SJCRH30 (cell line): ENCODE measurements around the gene HEATR1. TPM values are rescaled to one million over a fixed set of nuclear protein-coding genes. Genes with fewer than 3 reads are reported as not detected.

Source experiments
- DNase-seq, 2 experiments: peaks; one replicate each; pipeline ENCODE4 v3.0.0-alpha.2; 2015 to 2020
- H3K27ac ChIP-seq: fragments of 250-450 bp; sonication (Bioruptor Pico); 2 replicates; pipeline ENCODE4 v1.5.1; 2020; ENCODE audit warnings: mild to moderate bottlenecking, moderate library complexity
- H3K27me3 ChIP-seq: fragments of 250-450 bp; sonication (Bioruptor Pico); 2 replicates; pipeline ENCODE4 v1.5.1; 2020; ENCODE audit warnings: mild to moderate bottlenecking, moderate library complexity
- H3K36me3 ChIP-seq: fragments of 250-450 bp; sonication (Bioruptor Pico); 2 replicates; pipeline ENCODE4 v1.5.1; 2020; ENCODE audit warnings: mild to moderate bottlenecking, moderate library complexity
- H3K4me1 ChIP-seq: fragments of 250-450 bp; sonication (Bioruptor Pico); 2 replicates; pipeline ENCODE4 v1.5.1; 2020; ENCODE audit warnings: mild to moderate bottlenecking, moderate library complexity
- H3K4me3 ChIP-seq: fragments of 250-450 bp; sonication (Bioruptor Pico); 2 replicates; pipeline ENCODE4 v1.5.1; 2020; ENCODE audit warnings: mild to moderate bottlenecking, moderate library complexity
- H3K9me3 ChIP-seq: fragments of 250-450 bp; sonication (Bioruptor Pico); replicated peaks from 2 replicates; pipeline ENCODE4 v1.5.1; 2020; ENCODE audit warnings: mild to moderate bottlenecking, moderate library complexity
- total RNA-seq: library from RNA; depleted of rRNA; stranded (reverse); fragments of >200 nt; shearing (Covaris generic); gene quantifications from 2 replicates; pipeline ENCODE4 v1.2.3, GENCODE V29; 2014; rRNA removed

The HEATR1 gene, protein sequence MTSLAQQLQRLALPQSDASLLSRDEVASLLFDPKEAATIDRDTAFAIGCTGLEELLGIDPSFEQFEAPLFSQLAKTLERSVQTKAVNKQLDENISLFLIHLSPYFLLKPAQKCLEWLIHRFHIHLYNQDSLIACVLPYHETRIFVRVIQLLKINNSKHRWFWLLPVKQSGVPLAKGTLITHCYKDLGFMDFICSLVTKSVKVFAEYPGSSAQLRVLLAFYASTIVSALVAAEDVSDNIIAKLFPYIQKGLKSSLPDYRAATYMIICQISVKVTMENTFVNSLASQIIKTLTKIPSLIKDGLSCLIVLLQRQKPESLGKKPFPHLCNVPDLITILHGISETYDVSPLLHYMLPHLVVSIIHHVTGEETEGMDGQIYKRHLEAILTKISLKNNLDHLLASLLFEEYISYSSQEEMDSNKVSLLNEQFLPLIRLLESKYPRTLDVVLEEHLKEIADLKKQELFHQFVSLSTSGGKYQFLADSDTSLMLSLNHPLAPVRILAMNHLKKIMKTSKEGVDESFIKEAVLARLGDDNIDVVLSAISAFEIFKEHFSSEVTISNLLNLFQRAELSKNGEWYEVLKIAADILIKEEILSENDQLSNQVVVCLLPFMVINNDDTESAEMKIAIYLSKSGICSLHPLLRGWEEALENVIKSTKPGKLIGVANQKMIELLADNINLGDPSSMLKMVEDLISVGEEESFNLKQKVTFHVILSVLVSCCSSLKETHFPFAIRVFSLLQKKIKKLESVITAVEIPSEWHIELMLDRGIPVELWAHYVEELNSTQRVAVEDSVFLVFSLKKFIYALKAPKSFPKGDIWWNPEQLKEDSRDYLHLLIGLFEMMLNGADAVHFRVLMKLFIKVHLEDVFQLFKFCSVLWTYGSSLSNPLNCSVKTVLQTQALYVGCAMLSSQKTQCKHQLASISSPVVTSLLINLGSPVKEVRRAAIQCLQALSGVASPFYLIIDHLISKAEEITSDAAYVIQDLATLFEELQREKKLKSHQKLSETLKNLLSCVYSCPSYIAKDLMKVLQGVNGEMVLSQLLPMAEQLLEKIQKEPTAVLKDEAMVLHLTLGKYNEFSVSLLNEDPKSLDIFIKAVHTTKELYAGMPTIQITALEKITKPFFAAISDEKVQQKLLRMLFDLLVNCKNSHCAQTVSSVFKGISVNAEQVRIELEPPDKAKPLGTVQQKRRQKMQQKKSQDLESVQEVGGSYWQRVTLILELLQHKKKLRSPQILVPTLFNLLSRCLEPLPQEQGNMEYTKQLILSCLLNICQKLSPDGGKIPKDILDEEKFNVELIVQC (N-terminal part only)
- total RNA-seq = 53.4 and 55.1 TPM in 2 replicates

DNA sequence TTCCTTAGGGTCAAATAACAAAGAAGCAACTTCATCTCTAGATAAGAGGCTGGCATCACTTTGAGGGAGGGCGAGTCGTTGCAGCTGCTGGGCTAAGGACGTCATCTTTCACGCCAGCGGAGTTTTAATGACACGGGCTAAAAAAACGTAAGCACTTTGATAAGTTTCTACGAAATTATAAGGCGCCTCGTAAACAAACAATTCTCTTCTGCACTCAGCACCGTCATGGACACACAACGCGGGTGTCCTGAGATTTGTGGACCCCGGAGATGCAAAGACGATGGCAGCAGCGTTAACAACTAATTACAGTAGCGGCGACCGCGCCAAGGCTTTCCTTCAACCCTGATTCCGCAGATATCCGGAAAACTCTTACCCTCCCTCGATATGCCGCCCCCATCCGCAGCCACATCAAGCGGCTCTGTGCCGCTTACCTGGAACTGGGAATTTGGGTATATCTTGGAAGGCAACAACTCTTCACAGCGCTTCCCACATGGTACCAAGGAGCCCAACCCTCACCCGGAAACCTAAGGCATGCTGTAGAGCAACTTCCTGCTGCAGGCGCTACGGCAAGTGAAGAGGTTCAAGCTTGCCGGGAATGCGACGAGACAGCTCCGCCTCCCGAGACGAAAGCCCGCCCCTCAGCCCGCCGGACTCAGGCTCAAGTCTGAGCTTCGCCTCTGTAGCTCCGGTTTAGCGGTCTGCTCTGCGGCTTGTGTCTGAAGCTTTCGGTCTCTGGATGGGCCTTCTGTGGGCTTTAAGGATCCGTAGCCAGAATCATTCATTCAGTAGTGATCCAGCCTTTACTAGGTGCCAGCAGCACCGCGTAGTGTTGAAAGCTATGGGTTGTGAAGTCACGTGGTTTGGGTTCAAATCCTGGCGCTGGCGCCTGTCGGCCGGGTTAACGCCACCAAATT, at the start of gene HEATR1:
TSS of gene HEATR1 (minus strand) at position 526 of the 914 bp plus-strand sequence. CDS start at position 105, 421 bp downstream.
- H3K36me3 ChIP-seq = peaks cover 19% of the 10 kb centered on the region
- no peaks in the 10 kb centered on the region for H3K9me3 ChIP-seq
- peak; percentile 94 to 95 for DNase-seq
- peak within 1 kb of the TSS; percentile 73 for H3K27ac ChIP-seq
- no peaks in the 10 kb centered on the region; the same call in 1 of the 2 replicates for H3K27me3 ChIP-seq
- peaks cover 3% of the 10 kb centered on the region; the same call in 1 of the 2 replicates for H3K4me1 ChIP-seq
- H3K4me3 ChIP-seq = peak within 1 kb of the TSS; percentile 90

DNA sequence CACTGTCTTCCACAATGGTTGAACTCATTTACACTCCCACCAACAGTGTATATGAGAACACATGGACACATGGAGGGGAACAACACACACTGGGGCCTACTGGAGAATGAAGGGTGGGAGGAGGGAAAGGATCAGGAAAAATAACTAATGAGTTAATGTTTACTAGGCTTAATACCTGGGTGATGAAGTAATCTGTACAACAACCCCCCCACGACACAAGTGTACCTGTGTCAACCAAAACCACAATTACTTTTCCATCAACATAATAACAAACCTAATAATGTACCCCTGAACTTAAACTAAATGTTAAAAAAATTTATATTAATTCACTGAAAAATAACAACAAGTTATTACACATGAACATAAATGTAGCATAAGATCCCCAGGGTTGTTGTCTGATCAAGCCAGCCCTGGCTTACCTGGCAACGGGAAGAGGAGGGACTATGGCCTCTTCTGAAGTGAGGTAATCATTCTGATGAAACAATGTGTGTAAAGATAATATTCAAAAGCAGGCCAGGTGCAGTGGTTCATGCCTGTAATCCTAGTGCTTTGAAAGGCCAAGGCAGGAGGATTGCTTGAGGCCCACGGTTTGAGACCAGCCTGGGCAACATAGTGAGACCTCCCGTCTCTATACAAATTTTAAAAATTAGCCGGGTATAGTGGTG, 40.8 kb upstream of the HEATR1 start:
- Histone ChIP-seq H3K27ac (no peak overlapping the region), H3K27me3 (no peaks in the 10 kb centered on the region), H3K4me1 (no peaks in the 10 kb centered on the region), H3K4me3 (no peak overlapping the region), H3K36me3 (no peaks in the 10 kb centered on the region), H3K9me3 (no peaks in the 10 kb centered on the region)
- DNase-seq = no peak

DNA sequence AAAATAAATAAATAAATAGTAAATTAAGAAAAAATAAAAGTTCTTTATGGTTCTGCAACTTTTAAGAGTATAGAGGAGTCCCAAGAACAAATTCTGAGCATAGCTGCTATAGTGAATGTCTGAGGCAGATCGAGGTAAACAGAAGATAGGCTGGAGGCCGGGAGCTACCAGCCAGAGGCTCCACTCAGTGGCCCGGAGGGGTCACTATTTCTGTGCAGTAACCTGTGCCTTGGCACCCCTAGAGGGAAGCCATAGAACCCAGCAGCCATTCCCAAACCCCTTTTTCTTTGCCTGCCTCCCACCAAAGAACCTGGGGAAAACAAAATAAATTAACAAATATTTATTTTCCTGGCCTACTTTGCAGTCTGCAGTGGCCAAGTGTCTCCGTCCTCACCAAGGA, 38.4 kb upstream of the HEATR1 start:
- DNase-seq = no peak
- H3K9me3 ChIP-seq = no peaks in the 10 kb centered on the region
- H3K4me1 ChIP-seq = no peaks in the 10 kb centered on the region
- H3K27me3 ChIP-seq = no peaks in the 10 kb centered on the region
- no peak overlapping the region for H3K4me3 ChIP-seq
- H3K36me3 ChIP-seq = no peaks in the 10 kb centered on the region
- no peak overlapping the region for H3K27ac ChIP-seq

DNA sequence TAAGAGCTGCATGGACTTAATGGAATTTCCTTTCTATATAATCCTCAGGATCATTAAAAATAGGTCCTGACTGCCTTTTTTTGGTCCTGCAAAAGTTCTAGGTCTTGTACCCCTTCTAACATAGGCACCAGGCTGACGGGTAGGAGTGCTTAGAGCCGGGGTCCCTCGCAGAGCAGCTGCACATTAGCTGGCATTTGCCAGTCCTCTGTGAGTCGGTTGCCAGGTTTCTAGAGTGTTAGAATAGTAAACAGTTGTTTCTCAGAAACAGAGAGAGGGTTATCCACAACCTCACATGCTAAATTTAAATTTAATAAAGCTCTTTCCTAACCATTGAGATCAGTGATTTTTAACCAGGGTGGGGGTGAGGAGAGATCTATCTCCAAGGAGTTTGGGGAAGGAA, 35.4 kb upstream of the HEATR1 start:
- Histone ChIP-seq H3K27me3 (no peaks in the 10 kb centered on the region), H3K4me1 (no peaks in the 10 kb centered on the region), H3K27ac (no peak overlapping the region), H3K36me3 (no peaks in the 10 kb centered on the region), H3K4me3 (no peak overlapping the region), H3K9me3 (no peaks in the 10 kb centered on the region)
- no peak for DNase-seq

DNA sequence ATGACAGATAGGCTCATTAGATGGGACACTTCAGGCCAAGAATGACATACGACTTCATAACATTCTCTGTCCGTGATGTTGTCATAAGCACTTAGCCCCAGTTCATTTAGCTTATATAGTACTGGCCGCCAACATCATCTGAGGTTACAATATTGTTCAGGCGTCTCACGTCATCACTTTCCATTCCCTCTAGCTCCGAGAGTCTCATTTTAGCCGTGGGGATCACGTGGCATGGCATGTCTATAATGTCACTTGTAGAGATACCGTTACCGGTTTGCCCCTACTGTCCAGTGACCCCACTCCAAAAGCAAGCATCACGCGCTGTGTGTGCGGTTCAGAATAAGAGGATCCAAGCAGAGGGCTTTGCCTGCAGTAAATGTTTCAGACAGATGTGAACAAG, 34.6 kb upstream of the HEATR1 start:
- Histone ChIP-seq H3K27me3 (no peaks in the 10 kb centered on the region), H3K9me3 (no peaks in the 10 kb centered on the region), H3K27ac (no peak overlapping the region), H3K36me3 (no peaks in the 10 kb centered on the region), H3K4me3 (no peak overlapping the region), H3K4me1 (no peaks in the 10 kb centered on the region)
- DNase-seq = no peak

DNA sequence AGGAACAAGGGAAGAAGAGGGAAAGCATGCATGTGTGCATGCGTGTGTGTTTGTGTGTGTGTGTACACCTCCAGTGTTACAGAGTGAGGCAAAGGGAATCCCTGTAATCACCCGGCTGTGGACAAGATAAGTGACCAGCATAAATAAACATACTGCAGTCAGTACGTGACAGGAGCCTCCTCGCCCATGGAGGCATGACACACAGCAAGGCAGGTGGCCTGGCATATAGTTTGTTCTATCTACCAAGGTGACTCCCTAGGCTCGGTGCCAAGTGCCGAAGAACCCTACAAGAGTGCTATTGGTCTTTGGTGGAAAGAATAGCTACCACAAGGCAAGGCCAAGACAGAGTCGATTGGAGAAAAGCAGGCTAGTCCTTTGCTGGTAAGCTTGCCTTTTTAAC, 31.7 kb upstream of the HEATR1 start:
- no peak overlapping the region for H3K4me3 ChIP-seq
- no peaks in the 10 kb centered on the region for H3K4me1 ChIP-seq
- H3K27ac ChIP-seq = no peak overlapping the region

DNA sequence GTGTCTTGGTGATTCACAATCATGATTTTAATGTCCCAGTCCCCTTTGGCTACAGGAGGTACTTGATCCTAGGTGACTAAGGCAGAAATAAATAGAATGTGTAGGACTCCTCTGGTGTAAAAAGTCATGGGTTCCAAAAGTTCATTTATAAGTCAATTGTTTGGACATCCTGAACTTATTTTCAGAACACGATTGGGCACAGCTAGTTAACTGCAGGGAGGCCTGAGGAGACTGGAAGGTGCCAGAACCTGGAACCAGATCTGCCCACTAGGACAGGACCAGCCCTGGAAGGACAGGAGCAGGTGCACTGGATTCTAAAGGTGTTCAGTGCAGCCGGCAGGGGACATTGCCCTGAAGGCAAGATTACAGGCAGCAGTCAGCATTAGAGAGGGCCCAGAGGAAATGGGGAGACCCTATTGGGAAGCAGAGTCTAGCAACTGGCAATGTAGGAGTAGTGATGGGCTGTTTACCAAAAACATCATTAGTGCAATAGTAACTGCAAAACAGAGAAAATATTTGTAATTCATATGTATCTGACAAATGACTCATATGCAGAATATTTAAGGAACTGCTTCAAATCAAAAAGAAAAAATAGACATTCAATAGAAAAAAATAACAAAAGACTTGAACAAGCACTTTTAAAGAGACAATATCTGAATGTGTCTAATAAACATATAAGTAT, 23.6 kb upstream of the HEATR1 start:
- Histone ChIP-seq H3K4me1 (no peaks in the 10 kb centered on the region), H3K27ac (no peak overlapping the region), H3K9me3 (no peaks in the 10 kb centered on the region), H3K4me3 (no peak overlapping the region), H3K27me3 (0 out of 2 replicates have a peak, but pooled peaks cover 4% of the 10 kb centered on the region), H3K36me3 (no peaks in the 10 kb centered on the region)
- DNase-seq = no peak

More for the DNA sequence above, 31.7 kb upstream of the HEATR1 start:
- no peak for DNase-seq
- Histone ChIP-seq H3K27me3 (no peaks in the 10 kb centered on the region), H3K9me3 (no peaks in the 10 kb centered on the region), H3K36me3 (no peaks in the 10 kb centered on the region)

DNA sequence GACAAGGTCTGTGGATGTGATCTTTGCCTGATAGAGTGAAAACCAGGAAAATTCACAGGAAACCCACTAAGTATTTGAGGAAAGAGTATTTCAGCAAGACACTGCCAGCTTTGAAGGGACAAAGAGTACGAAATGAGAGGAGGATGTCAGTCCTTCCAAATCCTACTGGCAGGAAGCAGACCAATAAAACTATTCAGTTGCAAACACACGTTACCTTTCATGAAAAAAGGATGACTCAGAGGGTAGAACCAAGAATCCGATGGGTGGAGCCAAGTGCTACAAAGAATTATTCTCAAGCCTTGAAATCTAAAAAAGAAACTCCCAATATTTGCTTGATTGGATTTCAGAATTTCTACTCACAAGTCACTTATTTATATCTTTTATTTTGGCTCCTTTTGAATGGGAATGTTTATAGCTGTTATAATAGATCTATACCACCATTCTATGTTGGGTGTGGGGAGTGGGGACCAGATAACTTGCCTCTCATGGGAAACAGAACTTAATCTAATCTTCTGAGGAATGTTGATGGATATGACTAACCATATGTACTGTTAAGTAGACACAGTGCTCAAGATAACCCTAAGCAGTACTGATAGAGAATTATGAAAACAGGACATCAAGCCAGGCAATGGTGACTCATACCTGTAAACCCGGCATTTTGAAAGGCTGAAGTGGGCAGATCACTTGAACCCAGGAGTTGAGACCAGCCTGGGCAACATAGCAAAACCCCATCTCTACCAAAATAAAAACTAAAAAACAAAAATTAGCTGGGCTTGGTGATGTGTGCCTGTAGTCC, 19.3 kb upstream of the HEATR1 start:
- Histone ChIP-seq H3K36me3 (no peaks in the 10 kb centered on the region), H3K4me3 (no peak overlapping the region)
- no peak for DNase-seq

DNA sequence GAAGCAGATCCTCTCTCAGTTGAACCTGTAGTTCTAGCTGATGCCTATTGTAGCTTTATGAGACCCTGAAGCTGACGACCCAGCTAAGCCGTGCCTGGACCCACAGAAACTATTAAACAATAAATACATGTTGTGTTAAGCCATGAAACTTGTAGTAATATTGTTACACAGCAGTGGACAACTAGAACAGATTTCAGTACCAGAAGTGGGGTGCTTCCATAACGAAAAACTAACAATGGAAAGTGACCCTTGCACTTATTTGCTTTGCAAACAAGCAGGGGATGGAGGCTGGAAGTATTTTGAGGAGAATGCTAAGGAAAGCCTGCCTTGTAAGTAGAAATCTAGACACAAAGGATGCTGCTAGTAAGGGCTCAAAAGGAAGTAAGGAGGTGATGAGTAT, 18.1 kb upstream of the HEATR1 start:
- Histone ChIP-seq H3K27ac (no peak overlapping the region), H3K27me3 (no peaks in the 10 kb centered on the region), H3K9me3 (no peaks in the 10 kb centered on the region), H3K36me3 (no peaks in the 10 kb centered on the region), H3K4me1 (no peaks in the 10 kb centered on the region), H3K4me3 (no peak overlapping the region)
- DNase-seq = no peak

More for the DNA sequence above, 19.3 kb upstream of the HEATR1 start:
- Histone ChIP-seq H3K27me3 (0 out of 2 replicates have a peak, but pooled peaks cover under 1% of the 10 kb centered on the region), H3K4me1 (no peaks in the 10 kb centered on the region), H3K27ac (no peak overlapping the region), H3K9me3 (no peaks in the 10 kb centered on the region)

DNA sequence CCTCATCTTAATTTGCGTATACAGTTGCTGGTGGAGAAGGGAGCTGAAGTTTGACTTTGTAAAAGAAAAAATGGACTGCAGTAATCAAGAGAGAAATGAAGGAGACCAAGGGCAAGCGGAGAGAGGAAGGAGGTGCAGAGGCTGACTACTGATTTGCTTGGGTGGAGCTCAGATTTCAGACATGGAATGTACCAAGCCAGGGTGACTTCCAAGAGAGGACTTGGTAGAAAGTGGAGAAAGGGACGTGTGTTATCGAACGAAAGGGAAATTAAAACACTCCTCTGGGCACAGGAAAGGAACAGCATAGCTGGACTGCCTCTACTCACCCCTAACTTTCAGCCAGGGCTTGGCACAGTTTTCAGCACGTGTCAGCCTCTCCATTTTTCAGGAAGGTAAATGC, 15.1 kb upstream of the HEATR1 start:
- DNase-seq = no peak
- Histone ChIP-seq H3K4me3 (no peak overlapping the region), H3K4me1 (no peaks in the 10 kb centered on the region), H3K27ac (no peak overlapping the region), H3K36me3 (no peaks in the 10 kb centered on the region), H3K9me3 (no peaks in the 10 kb centered on the region), H3K27me3 (no peaks in the 10 kb centered on the region)

DNA sequence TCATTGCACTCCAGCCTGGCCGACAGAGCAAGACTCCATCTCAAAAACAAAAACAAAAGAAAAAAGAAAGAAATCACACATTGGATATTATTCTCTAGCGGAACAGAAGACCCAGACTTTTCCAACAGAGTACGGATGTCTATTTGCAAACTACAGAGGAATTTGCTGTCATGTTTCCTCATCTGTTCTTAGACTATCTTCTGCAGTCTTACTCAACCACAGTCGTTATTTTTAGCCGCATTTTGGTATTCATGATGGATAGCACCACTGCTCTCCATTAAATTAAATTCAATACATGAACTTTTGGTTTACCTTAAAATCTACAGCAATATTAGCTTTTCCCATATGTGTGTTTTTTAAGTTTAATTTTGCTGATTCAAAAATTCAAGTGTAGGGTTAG, 14.2 kb upstream of the HEATR1 start:
- Histone ChIP-seq H3K4me1 (no peaks in the 10 kb centered on the region), H3K27ac (no peak overlapping the region), H3K4me3 (no peak overlapping the region), H3K9me3 (no peaks in the 10 kb centered on the region), H3K27me3 (no peaks in the 10 kb centered on the region), H3K36me3 (no peaks in the 10 kb centered on the region)
- DNase-seq = no peak

DNA sequence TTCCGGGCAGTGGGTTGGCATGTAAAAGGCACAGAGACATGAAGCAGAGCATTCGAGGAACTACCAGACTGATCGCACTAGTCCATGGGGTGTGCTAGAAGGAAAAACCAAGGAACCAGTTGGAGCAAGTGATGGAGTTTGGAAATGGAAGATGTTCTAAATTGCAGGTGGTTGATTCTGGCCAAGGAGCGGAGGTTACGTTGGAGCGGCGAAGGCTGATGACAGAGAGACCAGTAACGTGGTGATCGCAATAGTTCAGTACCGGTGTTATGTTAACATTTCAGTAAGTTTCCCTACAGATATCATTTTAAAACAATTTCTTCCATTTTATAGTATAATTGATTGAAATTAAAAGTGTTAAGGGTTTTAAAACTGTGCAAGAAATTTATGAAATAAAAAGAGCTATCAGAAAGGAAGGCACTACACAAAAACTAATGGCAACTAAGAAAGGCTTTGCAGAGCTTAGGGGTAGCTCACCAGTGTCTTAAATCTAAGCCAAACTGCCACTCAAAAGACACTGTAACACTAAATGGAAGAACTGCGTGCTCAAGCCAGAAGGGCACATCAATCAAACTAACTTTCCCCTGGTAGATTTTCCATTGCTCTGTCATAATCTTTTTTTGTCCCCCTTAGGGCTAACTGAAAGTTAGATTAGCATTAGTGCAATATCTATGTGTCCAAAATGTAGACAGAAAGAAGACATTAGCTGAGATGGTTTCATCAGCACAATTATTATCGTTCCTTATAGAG, 11.3 kb upstream of the HEATR1 start:
- H3K27ac ChIP-seq = no peak overlapping the region
- peak in 1 of 2 experiments; percentile 16 for DNase-seq

More for the DNA sequence above, 11.3 kb upstream of the HEATR1 start:
- Histone ChIP-seq H3K4me3 (no peak overlapping the region), H3K27me3 (no peaks in the 10 kb centered on the region), H3K9me3 (no peaks in the 10 kb centered on the region), H3K4me1 (no peaks in the 10 kb centered on the region), H3K36me3 (no peaks in the 10 kb centered on the region)
